OCI-LY3 (cell line): ENCODE results near the gene DYNC1I1.

ENCODE experiments used
- CTCF ChIP-seq: fragments of 200-600, 300-600 bp; sonication (generic); IDR thresholded peaks from 2 replicates; pipeline ENCODE4 v1.5.1; 2014; ENCODE audit warnings: antibody characterized with exemption, low read length, low read depth
- EZH2phosphoT487 ChIP-seq: fragments of 200-600 bp; shearing (Covaris generic); IDR thresholded peaks from 2 replicates; pipeline ENCODE4 v1.6.1; 2018; ENCODE audit warnings: antibody characterized with exemption, mixed run types, low read depth

GRCh38 chr7:95788258-95788657, 15.9 kb downstream of the DYNC1I1 start:
- TF ChIP-seq CTCF (no peak), EZH2phosphoT487 (no peak)
